Endothelial cell of umbilical vein (primary cell): ENCODE measurements around the gene DYNLT1.

Experiments used
- EZH2 ChIP-seq: IDR thresholded peaks from 2 replicates; pipeline ENCODE4 v1.6.1; 2012; ENCODE audit warnings: borderline replicate concordance, low read depth, mild to moderate bottlenecking, moderate library complexity, low read length, inconsistent platforms; ENCODE audit not compliant: severe bottlenecking
- FOS ChIP-seq: IDR thresholded peaks from 2 replicates; pipeline ENCODE4 v1.6.1; 2011; ENCODE audit warnings: mild to moderate bottlenecking, low read length, moderate library complexity, borderline replicate concordance; ENCODE audit not compliant: insufficient read depth
- GATA2 ChIP-seq: IDR thresholded peaks from 2 replicates; pipeline ENCODE4 v1.7.0; 2011; ENCODE audit warnings: low read depth, mild to moderate bottlenecking, moderate library complexity, mixed read lengths, low read length; ENCODE audit not compliant: insufficient read length, insufficient read depth
- JUN ChIP-seq: IDR thresholded peaks from 2 replicates; pipeline ENCODE4 v1.6.1; 2011; ENCODE audit warnings: borderline replicate concordance, low read depth; ENCODE audit not compliant: insufficient read length, insufficient read depth
- MAX ChIP-seq: IDR thresholded peaks from 2 replicates; pipeline ENCODE4 v1.6.1; 2011; ENCODE audit not compliant: insufficient read depth, insufficient read length
- MYC ChIP-seq: IDR thresholded peaks from one replicate; pipeline ENCODE4 v1.6.1; 2011; ENCODE audit warnings: mild to moderate bottlenecking, low read depth, low read length
- POLR2A ChIP-seq: IDR thresholded peaks from 2 replicates; pipeline ENCODE4 v1.6.1; 2012; ENCODE audit warnings: low read depth, mild to moderate bottlenecking, control low read depth, low read length
- POLR2AphosphoS5 ChIP-seq: IDR thresholded peaks from 2 replicates; pipeline ENCODE4 v1.6.1; 2012; ENCODE audit warnings: low read depth, mild to moderate bottlenecking, control low read depth, low read length, moderate library complexity; ENCODE audit not compliant: insufficient read depth
- TF ChIP-seq, protein P1 (sequence below), 2 donors: IDR thresholded peaks; 1 replicate in 1 of 2; 2 replicates in 1 of 2; pipeline ENCODE4 v1.5.1; 2011; ENCODE audit warnings: low read length in 2 of 2, mild to moderate bottlenecking in 2 of 2, moderate library complexity in 2 of 2, control low read depth in 1 of 2, inconsistent platforms in 1 of 2, low read depth in 1 of 2; ENCODE audit not compliant: insufficient read depth in 1 of 2; ENCODE audit errors: extremely low read depth in 1 of 2

GRCh38 chr6:158661156-158661685 lies 16.7 kb upstream of the DYNLT1 start:
- TF ChIP-seq, protein P1, sequence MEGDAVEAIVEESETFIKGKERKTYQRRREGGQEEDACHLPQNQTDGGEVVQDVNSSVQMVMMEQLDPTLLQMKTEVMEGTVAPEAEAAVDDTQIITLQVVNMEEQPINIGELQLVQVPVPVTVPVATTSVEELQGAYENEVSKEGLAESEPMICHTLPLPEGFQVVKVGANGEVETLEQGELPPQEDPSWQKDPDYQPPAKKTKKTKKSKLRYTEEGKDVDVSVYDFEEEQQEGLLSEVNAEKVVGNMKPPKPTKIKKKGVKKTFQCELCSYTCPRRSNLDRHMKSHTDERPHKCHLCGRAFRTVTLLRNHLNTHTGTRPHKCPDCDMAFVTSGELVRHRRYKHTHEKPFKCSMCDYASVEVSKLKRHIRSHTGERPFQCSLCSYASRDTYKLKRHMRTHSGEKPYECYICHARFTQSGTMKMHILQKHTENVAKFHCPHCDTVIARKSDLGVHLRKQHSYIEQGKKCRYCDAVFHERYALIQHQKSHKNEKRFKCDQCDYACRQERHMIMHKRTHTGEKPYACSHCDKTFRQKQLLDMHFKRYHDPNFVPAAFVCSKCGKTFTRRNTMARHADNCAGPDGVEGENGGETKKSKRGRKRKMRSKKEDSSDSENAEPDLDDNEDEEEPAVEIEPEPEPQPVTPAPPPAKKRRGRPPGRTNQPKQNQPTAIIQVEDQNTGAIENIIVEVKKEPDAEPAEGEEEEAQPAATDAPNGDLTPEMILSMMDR (IDR thresholded peaks at IDR 0.05; ENCODE audit: extremely low read depth in 1 of 2, insufficient read depth in 1 of 2, low read depth in 1 of 2, low read length in 2 of 2), result no peak
- no peak for TF ChIP-seq POLR2AphosphoS5
- no peak for TF ChIP-seq POLR2A
- no peak for TF ChIP-seq EZH2
- TF ChIP-seq MYC, result no peak
- TF ChIP-seq JUN, result no peak
- no peak for TF ChIP-seq GATA2
- no peak for TF ChIP-seq FOS
- no peak for TF ChIP-seq MAX
